IPS-15b (cell line): ENCODE measurements around the gene ZNF367.
A peak's percentile ranks its signal among the peaks of the same experiment; 100 is the strongest.

Source experiments
- H3K27me3 ChIP-seq: one replicate; pipeline ENCODE4 v1.6.1; 2013; ENCODE audit warnings: low read length; ENCODE audit not compliant: control insufficient read depth, insufficient read depth
- H3K36me3 ChIP-seq: one replicate; pipeline ENCODE4 v1.6.1; 2013; ENCODE audit warnings: low read length; ENCODE audit not compliant: control insufficient read depth, insufficient read depth
- H3K4me1 ChIP-seq: one replicate; pipeline ENCODE4 v1.6.1; 2013; ENCODE audit warnings: mild to moderate bottlenecking, low read length; ENCODE audit not compliant: control insufficient read depth, insufficient read depth
- H3K4me3 ChIP-seq: one replicate; pipeline ENCODE4 v1.5.1; 2013; ENCODE audit warnings: low read depth, low read length
- H3K9ac ChIP-seq: one replicate; pipeline ENCODE4 v1.6.1; 2013; ENCODE audit warnings: low read depth, mild to moderate bottlenecking, low read length
- H3K9me3 ChIP-seq: one replicate; pipeline ENCODE4 v1.6.1; 2013; ENCODE audit warnings: mild to moderate bottlenecking, low read length; ENCODE audit not compliant: control insufficient read depth, insufficient read depth

Gene ZNF367

GRCh38 chr9:96418083-96418919, at the start of gene ZNF367:
Gene ZNF367 (minus strand): TSS chr9:96418370. CDS start chr9:96418032, 338 bp downstream.
- Histone ChIP-seq H3K27me3 (no peaks in the 10 kb centered on the region), H3K4me3 (peak within 1 kb of the TSS; percentile 87), H3K36me3 (no peaks in the 10 kb centered on the region), H3K4me1 (peaks cover 15% of the 10 kb centered on the region), H3K9ac (peak within 1 kb of the TSS; percentile 85), H3K9me3 (no peaks in the 10 kb centered on the region)

GRCh38 chr9:96467784-96468183, 49.6 kb upstream of the ZNF367 start:
- no peaks in the 10 kb centered on the region for H3K36me3 ChIP-seq
- H3K9me3 ChIP-seq = no peaks in the 10 kb centered on the region
- H3K27me3 ChIP-seq = no peaks in the 10 kb centered on the region
- H3K9ac ChIP-seq = no peak overlapping the region
- H3K4me1 ChIP-seq = no peaks in the 10 kb centered on the region
- no peak overlapping the region for H3K4me3 ChIP-seq

GRCh38 chr9:96464426-96464825, 46.3 kb upstream of the ZNF367 start:
- H3K4me1 ChIP-seq = peaks cover 9% of the 10 kb centered on the region
- H3K9me3 ChIP-seq = no peaks in the 10 kb centered on the region
- no peaks in the 10 kb centered on the region for H3K36me3 ChIP-seq
- no peak overlapping the region for H3K4me3 ChIP-seq
- no peaks in the 10 kb centered on the region for H3K27me3 ChIP-seq
- H3K9ac ChIP-seq = no peak overlapping the region

- Histone ChIP-seq H3K9ac (no peak overlapping the region), H3K4me3 (no peak overlapping the region), H3K36me3 (no peaks in the 10 kb centered on the region), H3K9me3 (no peaks in the 10 kb centered on the region), H3K4me1 (peaks cover 9% of the 10 kb centered on the region), H3K27me3 (no peaks in the 10 kb centered on the region)
Observed at GRCh38 chr9:96462541-96462940, 44.4 kb upstream of the ZNF367 start.

GRCh38 chr9:96461336-96461735, 43.2 kb upstream of the ZNF367 start:
- Histone ChIP-seq H3K9me3 (no peaks in the 10 kb centered on the region), H3K36me3 (no peaks in the 10 kb centered on the region), H3K4me3 (no peak overlapping the region), H3K9ac (no peak overlapping the region), H3K4me1 (peaks cover 9% of the 10 kb centered on the region), H3K27me3 (no peaks in the 10 kb centered on the region)

- Histone ChIP-seq H3K9ac (no peak overlapping the region), H3K4me3 (no peak overlapping the region), H3K4me1 (peaks cover 9% of the 10 kb centered on the region), H3K36me3 (no peaks in the 10 kb centered on the region), H3K27me3 (no peaks in the 10 kb centered on the region), H3K9me3 (no peaks in the 10 kb centered on the region)
Observed at GRCh38 chr9:96460882-96461281, 42.7 kb upstream of the ZNF367 start.

GRCh38 chr9:96460470-96460869, 42.3 kb upstream of the ZNF367 start:
- Histone ChIP-seq H3K9ac (no peak overlapping the region), H3K4me1 (peaks cover 9% of the 10 kb centered on the region), H3K36me3 (no peaks in the 10 kb centered on the region), H3K27me3 (no peaks in the 10 kb centered on the region), H3K9me3 (no peaks in the 10 kb centered on the region), H3K4me3 (no peak overlapping the region)

GRCh38 chr9:96459268-96460007, 41.3 kb upstream of the ZNF367 start:
- H3K4me1 ChIP-seq = peaks cover 9% of the 10 kb centered on the region
- no peaks in the 10 kb centered on the region for H3K9me3 ChIP-seq
- H3K27me3 ChIP-seq = no peaks in the 10 kb centered on the region
- no peak overlapping the region for H3K4me3 ChIP-seq
- H3K36me3 ChIP-seq = no peaks in the 10 kb centered on the region
- H3K9ac ChIP-seq = no peak overlapping the region

- Histone ChIP-seq H3K4me1 (peaks cover 9% of the 10 kb centered on the region), H3K27me3 (no peaks in the 10 kb centered on the region), H3K9me3 (no peaks in the 10 kb centered on the region), H3K9ac (no peak overlapping the region), H3K36me3 (no peaks in the 10 kb centered on the region), H3K4me3 (no peak overlapping the region)
Observed at GRCh38 chr9:96458226-96458625, 40.1 kb upstream of the ZNF367 start.

GRCh38 chr9:96457266-96457665, 39.1 kb upstream of the ZNF367 start:
- H3K4me3 ChIP-seq = no peak overlapping the region
- H3K4me1 ChIP-seq = peaks cover 6% of the 10 kb centered on the region
- no peaks in the 10 kb centered on the region for H3K36me3 ChIP-seq
- H3K9me3 ChIP-seq = no peaks in the 10 kb centered on the region
- no peaks in the 10 kb centered on the region for H3K27me3 ChIP-seq
- H3K9ac ChIP-seq = no peak overlapping the region

GRCh38 chr9:96453625-96454024, 35.5 kb upstream of the ZNF367 start:
- H3K9ac ChIP-seq = no peak overlapping the region
- H3K27me3 ChIP-seq = peaks cover 20% of the 10 kb centered on the region
- H3K4me3 ChIP-seq = no peak overlapping the region
- no peaks in the 10 kb centered on the region for H3K36me3 ChIP-seq
- H3K4me1 ChIP-seq = peaks cover 8% of the 10 kb centered on the region
- H3K9me3 ChIP-seq = no peaks in the 10 kb centered on the region
